Activated effector memory CD4-positive, alpha-beta T cell treated with Interleukin-2 at 50 U/mL for 16 hours (primary cell): ENCODE data around the gene PCNP.
A peak's percentile ranks its signal among the peaks of the same experiment; 100 is the strongest.
"Not testable (repeated sequence)": the region's sequence is repeated elsewhere in the genome, so short reads cannot be mapped to it uniquely, and the experiment has no call there.

ENCODE experiments used
- DNase-seq: peaks from one replicate; pipeline ENCODE4 v3.0.0-alpha.2; 2020

The PCNP gene

GRCh38 chr3:101634591-101635196 lies 60.7 kb downstream of the PCNP start:
- DNase-seq = no peak

GRCh38 chr3:101635345-101635744 lies 61.4 kb downstream of the PCNP start:
- no peak for DNase-seq

GRCh38 chr3:101635954-101636798 lies 62.2 kb downstream of the PCNP start:
- DNase-seq = peak; percentile 52

DNA sequence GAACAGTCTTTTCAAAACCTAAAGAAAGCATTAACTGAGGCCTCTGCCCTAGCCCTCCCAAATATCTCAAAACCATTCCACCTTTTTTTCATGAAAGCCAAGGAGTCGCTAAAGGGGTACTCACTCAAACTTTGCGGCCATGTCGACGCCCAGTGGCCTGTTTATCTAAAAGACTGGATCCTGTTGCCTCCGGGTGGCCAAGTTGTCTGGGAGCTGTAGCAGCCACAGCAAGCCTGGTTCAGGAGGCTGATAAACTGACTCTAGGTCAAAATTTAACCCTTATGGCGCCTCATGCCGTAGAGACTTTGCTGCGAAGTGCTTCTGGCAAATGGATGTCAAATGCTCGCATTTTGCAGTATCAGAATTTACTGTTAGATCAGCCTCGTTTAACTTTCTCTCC lies 63.5 kb downstream of the PCNP start:
- DNase-seq = no peak

GRCh38 chr3:101638261-101638745 lies 64.3 kb downstream of the PCNP start:
- DNase-seq = no peak

GRCh38 chr3:101639280-101639963 lies 65.4 kb downstream of the PCNP start:
- DNase-seq = no peak

- no peak for DNase-seq
These were observed 66.3 kb downstream of the PCNP start for GRCh38 chr3:101640256-101640655.

DNA sequence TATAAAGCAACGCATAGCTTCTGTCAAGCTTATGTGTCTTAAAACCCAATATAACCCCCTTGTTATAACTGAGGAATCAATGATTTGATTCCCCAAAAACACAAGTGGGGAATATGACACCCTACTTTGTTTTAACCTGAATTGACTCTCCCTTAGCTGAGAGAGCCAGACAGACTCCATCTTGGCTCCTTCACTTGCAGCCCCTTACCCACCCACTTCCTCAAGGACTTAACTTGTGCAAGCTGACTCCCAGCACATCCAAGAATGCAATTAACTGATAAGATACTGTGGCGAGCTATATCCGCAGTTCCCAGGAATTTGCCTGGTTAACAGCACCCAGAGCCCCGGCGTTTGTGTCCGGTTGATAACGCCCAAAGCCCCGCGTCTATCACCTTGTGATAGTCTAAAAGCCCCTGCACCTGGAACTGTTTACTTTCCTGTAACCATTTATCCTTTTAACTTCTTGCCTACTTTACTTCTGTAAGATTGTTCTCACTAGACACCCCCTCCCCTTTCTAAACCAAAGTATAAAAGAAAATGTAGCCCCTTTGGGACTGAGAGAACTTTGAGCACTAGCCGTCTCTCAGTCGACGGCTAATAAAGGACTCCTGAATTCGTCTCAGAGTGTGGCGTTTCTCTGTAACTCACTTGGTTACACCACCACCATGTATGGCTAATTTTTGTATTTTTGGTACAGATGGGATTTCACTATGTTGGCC lies 67.6 kb downstream of the PCNP start:
- DNase-seq = not testable (repeated sequence)

GRCh38 chr3:101642441-101642840 lies 68.5 kb downstream of the PCNP start:
- no peak for DNase-seq

GRCh38 chr3:101643009-101643844 lies 69.2 kb downstream of the PCNP start:
- no peak for DNase-seq
